M059J (cell line): ENCODE results near the gene LETM1. TPM values are rescaled to one million over a fixed set of nuclear protein-coding genes. Genes with fewer than 3 reads are reported as not detected.
A peak's percentile ranks its signal among the peaks of the same experiment; 100 is the strongest.

Experiments
- DNase-seq: peaks from one replicate; pipeline ENCODE4 v3.0.0-alpha.2; 2012; ENCODE audit warnings: low read depth
- total RNA-seq: library from RNA; depleted of rRNA; stranded (reverse); fragments of >200 nt; shearing (Covaris generic); gene quantifications from 2 replicates; pipeline ENCODE4 v1.2.3, GENCODE V29; 2014

Gene LETM1
- total RNA-seq, 1 experiment from 2014 or later = 33.0 TPM

- peak; percentile 83 for DNase-seq
Observed at GRCh38 chr4:1872870-1873269, 16.9 kb upstream of the LETM1 start.

GRCh38 chr4:1871471-1872021 lies 15.6 kb upstream of the LETM1 start:
- DNase-seq = peak; percentile 28

- peak; percentile 82 for DNase-seq
Observed at GRCh38 chr4:1870578-1871443, 14.9 kb upstream of the LETM1 start, which contains the start of gene NSD2. Gene NSD2 (plus strand): TSS chr4:1871393. CDS start chr4:1900655, 29,262 bp downstream.

- peak; percentile 81 for DNase-seq
Observed at GRCh38 chr4:1870328-1870577, 14.3 kb upstream of the LETM1 start.

GRCh38 chr4:1869530-1870327 lies 13.8 kb upstream of the LETM1 start:
- no peak for DNase-seq

- DNase-seq = no peak
Observed at GRCh38 chr4:1868912-1869311, 13.0 kb upstream of the LETM1 start.

GRCh38 chr4:1868293-1868692 lies 12.3 kb upstream of the LETM1 start:
- no peak for DNase-seq

GRCh38 chr4:1866189-1866661 lies 10.3 kb upstream of the LETM1 start:
- DNase-seq = no peak

- no peak for DNase-seq
Observed at GRCh38 chr4:1864076-1865008, 8.4 kb upstream of the LETM1 start.

- no peak for DNase-seq
Observed at GRCh38 chr4:1863297-1864033, 7.5 kb upstream of the LETM1 start.

GRCh38 chr4:1862961-1863296 lies 7.0 kb upstream of the LETM1 start:
- DNase-seq = no peak

- no peak for DNase-seq
Observed at GRCh38 chr4:1862055-1862911, 6.3 kb upstream of the LETM1 start.

GRCh38 chr4:1859389-1859753 lies 3.4 kb upstream of the LETM1 start:
- DNase-seq = no peak

- no peak for DNase-seq
Observed at GRCh38 chr4:1857931-1858330, 2.0 kb upstream of the LETM1 start.

GRCh38 chr4:1856943-1857699 lies 1.2 kb upstream of the LETM1 start:
- peak; percentile 38 for DNase-seq

- DNase-seq = no peak
Observed at GRCh38 chr4:1855333-1856070, 454 bp downstream of the LETM1 start.

GRCh38 chr4:1854752-1855151 lies 1.2 kb downstream of the LETM1 start:
- DNase-seq = no peak

GRCh38 chr4:1852904-1853623 lies 2.9 kb downstream of the LETM1 start:
- DNase-seq = no peak
